T-helper 1 cell (primary cell): Measurements from ENCODE around the gene UBE2Q1.

ENCODE experiments used
- DNase-seq, 5 donors: peaks; one replicate each; pipeline ENCODE4 v3.0.0-alpha.2; 2012 to 2020
- total RNA-seq, 4 donors: gene quantifications; one replicate each; lab custom pipeline; 2026; lab: John Stamatoyannopoulos, UW

The UBE2Q1 gene
- 59.4 to 70.9 (median 63.3) reads per million in 4 donors for total RNA-seq

DNA sequence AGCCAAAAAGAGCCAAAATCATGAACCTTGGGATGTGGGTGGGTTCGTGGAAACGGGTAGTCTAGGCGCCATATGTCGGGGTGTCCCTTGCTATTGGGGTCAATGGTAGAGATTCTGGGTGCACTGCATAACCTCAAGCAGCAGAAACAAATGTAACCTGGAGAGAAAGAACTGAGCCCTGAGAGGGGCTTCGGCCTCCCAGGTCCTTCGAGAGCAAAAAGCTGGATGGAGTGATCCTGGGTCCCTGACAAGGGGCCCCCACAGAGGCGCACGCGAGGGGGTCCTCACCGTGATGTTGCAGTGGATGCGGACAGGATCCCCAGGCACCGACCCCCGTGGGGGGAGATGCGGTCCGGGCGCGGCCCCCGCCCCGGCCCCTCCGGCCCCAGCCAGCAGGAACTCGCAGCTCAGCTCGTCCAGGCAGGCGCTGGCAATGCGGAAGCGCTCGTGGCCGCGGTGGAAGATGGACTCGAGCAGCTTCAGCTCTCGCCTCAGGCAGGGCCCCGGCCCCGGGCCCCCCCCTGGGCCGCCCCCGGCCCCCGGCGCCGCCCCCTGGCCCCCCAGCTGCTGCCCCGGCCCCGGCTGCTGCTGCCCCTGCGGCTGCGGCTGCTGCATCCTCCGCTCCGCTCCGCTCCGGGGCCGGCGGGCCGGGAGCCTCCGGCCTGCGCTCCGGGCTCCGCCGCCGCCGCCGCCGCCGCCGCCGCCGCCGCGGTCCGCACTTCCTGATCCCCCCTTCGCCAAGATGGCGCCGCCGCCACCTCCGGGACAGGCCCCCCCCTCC lies at the start of gene UBE2Q1:
Gene UBE2Q1, minus strand, starts transcription at position 724 of the 781 bp plus-strand sequence. Its CDS starts 109 bp downstream, at position 615.
- DNase-seq = peak in 3 of 5 donors; percentile 22 to 43 (median 34)

DNA sequence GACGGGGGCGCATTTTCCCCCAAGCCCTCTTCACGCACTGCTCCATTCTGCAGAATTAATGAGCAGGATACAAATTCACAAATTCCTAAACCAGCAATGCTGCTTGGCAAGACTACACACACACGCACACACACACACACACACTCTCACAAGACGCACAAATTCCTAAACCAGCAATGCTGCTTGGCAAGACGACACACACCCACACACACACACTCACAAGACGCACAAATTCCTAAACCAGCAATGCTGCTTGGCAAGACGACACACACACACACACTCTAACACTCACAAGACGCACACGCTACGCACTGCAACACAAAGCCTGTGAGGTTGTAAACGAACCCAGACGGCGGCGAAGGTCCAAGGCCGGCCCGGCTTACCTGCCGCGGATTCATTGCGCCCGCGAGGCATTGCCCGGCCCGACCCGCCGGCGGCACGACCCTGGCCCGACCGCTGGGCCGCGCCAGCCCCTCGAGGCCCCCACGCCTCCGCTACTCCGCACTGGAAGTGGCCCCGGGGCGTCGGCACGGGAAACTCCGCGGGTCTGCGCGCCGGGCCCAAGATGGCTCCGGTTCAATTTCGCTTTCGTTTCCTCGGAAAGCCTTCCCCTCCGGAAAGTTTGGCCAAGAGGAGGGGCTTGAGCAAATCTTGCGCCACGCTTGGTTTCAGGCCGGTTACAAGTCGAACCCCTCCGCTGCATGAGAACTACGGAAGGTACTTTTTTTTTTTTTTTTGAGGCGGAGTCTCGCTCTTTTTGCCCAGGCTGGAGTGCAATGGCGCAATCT lies 49.3 kb upstream of the UBE2Q1 start, which contains the start of gene ADAR:
Gene ADAR, minus strand, starts transcription at position 578 of the 788 bp plus-strand sequence. Its CDS starts 180 bp downstream, at position 398.
- DNase-seq = peak; percentile 82 to 96 (median 89)

DNA sequence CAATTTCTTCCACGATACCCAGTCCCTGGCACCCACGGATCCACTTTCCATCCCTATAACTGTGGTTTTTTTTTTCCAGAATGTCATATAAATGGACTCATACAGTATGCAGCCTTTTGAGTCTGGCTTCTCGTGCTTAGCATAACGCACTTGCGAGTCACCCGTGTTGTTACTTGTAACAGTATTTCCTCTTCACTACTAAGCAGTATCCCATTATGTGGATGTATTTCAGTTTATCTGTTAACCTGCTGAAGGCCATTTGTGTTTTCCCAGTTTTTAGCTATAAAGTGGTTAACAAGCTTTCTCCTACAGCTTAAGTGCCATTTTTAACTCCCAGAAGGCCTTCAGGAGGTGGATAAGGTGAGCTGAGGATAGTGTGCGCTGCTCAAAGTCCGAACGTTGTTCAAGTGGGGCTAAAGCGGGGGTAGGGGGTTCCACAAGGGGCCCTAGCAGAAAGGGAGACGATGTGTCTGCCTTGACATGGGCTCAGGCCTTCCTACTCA lies 48.7 kb upstream of the UBE2Q1 start:
- peak in 1 of 5 donors; percentile 30 for DNase-seq

DNA sequence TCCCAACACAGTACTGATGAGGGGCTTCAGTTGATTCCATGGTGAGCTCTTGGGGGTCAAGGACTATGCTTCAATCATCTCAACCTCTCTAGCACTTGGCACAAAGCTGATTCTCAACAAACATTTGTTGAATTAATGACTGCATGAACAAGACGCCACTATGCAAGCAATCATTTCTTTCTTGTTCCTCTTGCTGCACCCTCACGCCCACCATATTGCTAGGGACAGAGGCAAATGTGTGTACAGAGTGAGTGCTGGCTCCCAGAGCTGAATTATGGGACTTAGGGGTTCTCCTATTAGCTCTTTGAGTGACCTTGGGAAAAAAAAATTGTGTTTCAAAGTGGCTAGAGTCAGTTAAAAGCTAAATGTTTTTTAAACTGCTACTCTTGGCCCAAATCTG lies 47.1 kb upstream of the UBE2Q1 start:
- DNase-seq = no peak

DNA sequence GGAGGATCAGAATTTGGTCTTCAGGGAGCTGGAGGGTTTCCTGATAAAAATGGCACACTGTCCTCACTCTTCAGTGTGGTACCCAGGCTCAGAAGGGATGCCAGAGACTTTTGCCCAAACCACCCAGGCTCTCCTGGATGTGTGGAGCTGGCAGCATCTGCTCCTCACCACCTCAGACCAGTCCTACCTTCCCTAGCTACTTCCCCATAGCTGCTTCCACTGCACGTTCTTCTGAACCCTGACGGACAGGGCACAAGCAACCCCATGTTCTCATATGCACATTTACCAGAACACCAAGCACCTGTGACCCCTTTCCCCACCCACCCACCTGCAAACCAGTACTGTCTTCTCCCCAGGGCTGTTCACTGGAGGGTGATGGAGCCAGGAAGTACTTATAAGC lies 44.9 kb upstream of the UBE2Q1 start:
- no peak for DNase-seq

DNA sequence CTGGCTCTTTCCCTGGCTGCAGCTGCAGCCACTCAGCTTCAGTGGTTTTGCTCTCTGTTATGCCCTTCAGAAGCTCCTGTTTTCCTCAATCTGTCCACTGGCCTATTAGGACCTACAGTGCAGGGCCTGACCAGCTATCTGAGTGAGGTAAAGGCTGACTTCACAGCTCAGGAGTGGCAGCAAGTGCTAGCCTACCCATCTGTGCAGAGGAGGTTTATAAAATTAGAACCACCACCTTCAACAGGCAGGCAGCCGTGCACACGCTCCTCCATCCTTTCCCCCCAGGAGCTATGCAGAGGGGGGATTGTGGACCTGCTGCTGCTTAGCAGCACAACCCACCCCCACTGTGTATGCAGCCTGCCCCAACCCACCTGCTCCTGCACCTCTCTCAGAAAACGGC lies 41.2 kb upstream of the UBE2Q1 start:
- no peak for DNase-seq

DNA sequence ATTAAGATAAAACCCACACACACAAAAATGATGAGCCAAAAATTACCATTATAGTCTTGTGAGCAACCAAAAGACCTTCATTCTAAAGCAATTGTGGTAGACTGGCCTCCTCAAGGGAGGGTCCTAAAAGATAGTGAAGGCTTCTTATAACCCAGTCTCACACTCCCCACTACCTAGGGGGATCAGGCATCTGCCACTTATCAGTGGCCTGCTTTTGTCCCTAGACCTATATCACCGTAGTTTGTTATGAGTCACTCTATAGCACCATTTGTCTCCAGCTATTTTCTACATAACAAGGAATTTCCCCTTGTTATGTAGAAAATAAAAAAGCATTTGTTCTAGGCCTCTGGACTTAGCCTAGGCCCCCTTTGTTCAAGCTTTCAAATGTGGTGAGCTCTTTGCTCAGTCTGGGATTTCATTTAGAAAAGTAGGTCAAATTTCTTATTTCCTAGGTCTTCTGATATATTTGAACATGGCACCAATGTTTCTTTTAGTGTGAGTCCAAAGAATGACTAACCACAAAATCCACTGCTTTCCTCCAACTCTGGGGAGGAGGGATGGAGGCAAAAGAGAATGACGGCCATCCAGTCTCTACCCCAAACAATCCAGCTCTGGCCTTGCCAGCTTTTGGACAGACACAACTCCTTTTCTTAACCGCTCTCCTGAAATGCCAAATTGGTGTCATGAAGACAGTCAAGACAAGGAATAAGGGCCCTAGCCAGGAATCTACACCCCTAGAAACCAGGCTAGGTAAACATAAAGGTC lies 40.6 kb upstream of the UBE2Q1 start:
- no peak for DNase-seq

DNA sequence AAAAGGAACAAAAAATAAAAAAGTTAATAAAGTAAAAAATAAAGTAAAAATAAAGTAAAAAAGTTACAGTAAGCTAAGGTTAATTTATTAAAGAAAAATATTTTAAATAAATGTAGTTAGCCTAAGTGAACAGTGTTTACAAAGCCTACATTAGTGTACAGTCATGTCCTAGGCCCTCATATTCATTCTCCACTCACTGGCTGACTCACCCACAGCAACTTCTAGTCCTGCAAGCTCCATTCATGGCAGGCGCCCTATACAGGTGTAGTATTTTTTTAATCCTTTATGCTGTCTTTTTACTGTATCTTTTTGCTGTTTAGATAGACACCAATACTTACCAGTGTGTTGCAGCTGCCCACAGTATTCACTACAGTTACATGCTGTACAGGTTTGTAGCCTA lies 37.2 kb upstream of the UBE2Q1 start:
- no peak for DNase-seq

DNA sequence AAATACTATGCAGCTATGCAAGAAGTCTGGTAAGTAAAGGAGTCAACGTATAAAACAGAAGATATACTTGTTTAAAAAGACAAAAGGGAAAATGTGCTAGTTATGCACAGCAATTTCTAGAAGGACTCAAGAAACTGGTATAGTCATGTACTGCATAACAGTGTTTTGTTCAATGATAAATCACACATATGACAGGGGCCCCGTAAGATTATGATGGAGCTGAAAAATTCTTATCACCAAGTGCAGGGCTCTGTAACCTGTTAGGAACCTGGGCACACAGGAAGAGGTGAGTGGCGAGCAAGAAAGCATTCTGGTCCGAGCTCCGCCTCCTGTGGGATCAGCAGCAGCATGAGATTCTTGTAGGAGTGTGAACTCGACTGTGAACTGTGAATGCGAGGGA lies 36.3 kb upstream of the UBE2Q1 start:
- no peak for DNase-seq

DNA sequence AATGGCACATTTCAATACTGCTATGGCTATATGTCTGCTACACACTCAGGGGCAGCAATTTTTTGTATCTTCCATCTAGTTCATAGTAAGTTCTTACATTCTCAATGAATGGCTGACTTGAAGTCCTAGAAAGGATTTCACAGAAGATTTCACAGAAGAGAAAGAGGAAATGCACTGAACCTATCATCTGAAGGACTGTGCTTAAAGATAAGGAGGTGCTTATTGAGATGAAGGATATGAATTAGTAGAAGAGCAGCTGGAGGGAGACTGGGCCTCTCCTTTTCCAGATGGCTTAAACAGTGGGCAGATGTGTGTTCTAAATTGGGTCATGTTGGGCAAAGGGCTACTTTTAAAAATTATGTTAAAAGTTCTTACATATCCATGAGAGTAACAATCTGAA lies 34.9 kb upstream of the UBE2Q1 start:
- DNase-seq = no peak

DNA sequence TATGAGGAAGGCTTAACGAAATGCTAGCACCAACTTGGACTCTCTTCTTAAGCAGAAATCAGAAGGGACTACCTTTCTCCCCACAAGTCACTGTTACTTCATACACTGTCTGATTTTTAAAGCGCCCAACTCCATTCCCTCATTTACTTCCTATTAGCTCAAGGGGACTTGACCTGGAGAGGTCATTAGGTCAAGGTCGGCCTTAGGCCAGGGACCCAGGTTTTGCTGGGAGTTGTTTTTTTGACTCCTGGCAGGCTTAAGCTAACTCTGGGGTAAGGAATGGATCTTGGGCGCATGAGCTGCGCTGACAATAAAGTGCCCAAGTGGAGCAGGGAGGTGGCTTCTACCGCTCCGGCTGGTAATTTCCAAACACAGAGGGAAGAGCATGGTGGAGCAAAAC lies 32.7 kb upstream of the UBE2Q1 start:
- DNase-seq = no peak

DNA sequence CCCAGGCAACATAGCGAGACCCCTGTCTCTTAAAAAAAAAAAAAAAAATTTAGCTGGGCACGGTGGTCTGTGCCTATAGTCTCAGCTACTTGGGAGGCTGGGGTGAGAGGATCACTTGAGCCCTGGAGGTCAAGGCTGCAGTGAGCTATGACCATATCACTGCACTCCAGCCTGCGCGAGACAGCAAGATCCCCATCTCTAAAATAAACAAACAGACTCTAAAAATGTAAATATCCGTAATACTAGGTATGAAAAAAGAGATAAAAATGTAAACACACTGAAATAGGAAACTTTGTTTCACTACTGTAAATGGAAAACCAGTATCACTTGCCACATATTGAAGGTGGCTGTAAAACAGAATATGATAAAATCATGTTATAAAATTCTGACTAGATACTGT lies 32.3 kb upstream of the UBE2Q1 start:
- no peak for DNase-seq

DNA sequence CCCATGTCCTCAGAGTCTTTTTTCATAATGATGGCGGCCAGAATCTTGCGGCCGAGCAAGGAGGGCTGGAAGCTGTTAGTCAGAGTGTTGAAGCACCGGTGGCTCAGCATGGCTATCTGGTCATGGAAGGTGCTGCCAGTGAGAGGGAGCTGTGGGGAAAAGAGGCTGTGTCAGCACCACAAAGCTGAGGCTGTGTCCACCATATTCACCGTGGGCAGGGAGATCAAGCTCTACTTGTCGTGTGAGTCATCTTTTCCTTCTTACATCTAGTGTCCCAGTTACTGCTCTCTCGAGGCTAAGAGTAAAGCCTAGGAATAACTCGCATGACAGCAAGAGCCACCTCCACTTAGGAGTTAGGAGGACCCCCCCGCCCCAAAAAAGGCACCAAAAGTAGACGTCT lies 31.3 kb upstream of the UBE2Q1 start:
- DNase-seq = no peak

DNA sequence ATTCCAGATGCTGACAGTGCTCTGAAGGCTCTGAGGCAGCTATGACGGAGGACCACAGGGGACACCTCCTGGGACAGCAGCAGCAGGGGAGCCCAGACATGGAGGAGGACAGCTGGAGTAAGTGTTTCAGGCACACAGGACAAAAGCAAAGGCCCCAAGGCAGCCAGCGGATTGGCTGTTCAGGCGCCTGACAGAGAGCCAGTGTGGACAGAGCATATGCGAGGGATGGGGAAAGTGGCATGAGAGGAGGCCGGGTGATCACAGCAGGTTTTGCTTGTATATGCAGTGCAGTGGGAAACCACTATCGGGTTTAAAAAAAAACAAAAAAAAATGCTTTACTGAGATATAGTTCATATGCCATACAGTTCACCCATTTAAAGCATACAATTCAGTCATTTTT lies 28.2 kb upstream of the UBE2Q1 start:
- no peak for DNase-seq

DNA sequence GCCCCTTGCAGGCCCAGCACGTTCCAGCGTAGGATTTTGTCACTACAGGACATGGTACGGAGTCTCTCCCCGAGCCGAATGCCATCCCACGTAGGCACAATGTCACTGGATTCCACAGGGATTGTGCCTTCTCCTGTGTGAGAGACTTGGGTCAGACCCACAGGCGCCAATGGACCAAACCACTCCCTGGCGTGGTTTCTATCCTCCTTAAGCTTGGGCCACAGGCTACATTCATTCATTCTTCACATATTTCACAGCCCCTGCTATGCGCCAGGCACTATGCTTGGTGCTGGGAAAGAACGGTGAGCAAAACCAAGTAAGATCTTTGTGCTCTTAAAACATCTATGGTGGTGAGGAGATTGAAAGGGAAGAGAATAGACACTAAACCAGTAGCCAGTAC lies 27.8 kb upstream of the UBE2Q1 start:
- DNase-seq = no peak

DNA sequence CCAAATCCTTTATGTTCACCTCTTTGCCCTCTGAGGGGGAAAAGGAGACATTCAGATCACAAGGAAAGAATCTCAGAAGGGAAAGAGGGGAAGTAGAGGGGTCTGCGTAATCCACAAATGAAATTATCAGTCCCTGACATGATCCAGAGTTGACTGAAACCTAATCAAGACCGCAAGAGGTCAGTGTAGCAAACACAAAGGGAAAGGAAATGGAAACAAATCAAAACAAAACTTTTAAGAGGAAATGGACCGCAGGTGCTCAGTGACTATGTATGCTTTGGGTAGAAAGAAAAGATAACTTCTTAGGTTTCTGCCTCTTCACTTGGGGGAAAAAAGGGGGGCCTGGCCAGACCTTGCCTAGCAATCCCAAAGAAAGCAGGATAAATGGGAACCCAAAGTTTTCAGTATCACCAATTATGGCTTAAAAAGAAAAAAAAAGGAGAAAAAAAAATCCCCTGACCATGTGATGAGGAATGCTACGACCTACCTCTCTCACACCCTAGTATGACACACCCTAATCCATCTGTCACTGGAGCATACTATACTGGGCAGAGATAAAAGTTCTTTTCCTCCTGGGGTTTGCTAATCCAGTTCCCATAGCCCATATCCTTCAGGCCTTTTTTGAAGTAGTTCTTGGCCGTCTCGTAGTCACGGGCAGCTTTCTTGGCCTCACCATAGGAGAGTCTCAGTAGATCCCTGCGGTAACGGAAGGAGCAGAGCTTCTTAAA lies 26.0 kb upstream of the UBE2Q1 start:
- no peak for DNase-seq

DNA sequence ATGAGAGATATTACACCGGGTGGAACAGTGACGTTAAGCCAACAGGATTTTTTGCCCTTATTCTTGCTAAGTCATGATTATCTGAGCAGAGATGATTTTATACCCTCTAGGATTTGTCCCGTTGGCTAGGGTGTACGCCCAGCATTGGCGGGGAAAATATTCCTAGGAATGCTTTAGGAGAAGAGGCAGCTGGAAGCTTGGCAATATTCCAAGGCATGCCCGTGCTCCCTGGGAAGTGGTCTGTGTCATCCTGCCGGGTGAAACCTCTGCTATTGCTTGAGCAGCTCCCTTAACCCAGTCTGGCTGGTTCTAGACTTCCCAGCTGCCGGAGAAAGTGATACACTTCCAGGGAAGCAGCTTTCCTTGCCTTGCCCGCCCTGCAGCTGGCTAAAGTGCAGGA lies 25.3 kb upstream of the UBE2Q1 start:
- no peak for DNase-seq

DNA sequence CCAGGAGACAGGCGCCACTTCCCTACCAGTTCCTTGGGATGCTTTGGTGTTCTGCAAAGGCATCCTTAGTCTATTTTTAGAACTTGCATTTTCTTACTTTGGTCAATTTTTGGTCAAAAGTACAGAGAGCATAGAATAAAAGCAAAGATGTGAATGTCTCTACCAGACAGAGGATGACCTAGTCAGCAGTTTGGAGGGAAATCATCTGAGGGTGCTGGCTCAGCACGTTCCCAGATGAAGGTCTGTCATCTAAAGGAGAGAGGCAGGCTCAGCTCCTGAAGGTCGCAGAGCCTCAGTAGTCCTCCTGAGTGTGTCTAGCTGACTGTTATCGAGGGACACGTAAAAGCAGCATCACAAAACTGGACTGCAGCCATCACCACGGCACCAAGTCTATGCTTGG lies 24.4 kb upstream of the UBE2Q1 start:
- no peak for DNase-seq

DNA sequence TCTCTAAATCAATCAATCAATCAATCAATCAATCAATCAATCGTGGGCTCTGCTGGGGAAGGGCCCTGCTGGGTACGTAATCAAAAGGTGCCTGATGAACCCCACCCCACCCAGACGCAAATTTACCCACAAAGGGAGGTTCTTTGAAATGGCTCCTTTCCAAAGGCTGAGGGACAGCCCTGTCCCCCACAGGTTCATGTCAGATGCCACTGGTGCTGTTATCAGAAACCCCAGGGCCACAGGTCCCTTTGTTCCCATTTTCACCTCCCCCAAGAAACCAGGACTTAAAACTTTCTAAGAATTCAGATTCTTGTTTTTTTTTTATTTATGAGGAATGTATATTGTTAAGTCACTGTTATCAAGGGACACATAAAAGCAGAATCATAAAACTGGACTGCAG lies 23.3 kb upstream of the UBE2Q1 start:
- DNase-seq = no peak

DNA sequence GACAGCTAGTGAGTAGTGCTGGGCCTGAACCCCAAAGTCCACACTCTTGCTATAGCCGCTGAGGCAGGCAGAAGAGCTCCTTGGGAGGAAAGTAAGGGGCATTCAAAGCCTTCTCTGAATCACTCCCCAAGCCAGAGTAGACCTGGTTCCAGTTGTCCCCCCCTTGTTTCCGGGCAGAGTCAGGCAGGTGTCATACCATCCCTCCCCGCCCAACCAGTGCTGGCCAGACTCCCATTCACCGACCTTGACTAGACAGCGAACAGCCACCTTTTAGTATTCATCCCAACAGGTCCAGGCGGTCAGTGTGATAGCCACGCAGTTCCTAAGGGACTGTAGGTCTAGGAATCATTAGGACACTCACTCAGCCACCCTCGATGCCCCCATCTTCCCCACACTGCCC lies 20.9 kb upstream of the UBE2Q1 start:
- DNase-seq = no peak

DNA sequence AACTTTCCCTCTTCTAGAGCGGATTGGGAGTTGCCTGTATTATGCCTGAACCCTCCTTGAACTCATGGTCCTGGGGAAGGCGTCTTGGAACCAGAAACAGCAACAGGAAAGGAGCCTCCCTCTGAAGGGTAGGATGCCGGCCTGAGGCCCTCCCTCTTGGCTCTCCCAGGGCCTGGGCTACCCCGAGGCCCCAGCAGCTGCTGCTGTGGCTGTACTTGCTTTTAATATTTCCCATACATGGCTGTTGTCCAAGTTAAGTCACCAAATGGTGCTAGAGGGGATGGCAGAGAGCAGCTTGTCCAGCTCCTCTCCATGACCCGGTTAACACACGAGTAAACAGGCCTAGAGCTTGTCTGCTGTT lies 19.6 kb upstream of the UBE2Q1 start:
- DNase-seq = no peak

DNA sequence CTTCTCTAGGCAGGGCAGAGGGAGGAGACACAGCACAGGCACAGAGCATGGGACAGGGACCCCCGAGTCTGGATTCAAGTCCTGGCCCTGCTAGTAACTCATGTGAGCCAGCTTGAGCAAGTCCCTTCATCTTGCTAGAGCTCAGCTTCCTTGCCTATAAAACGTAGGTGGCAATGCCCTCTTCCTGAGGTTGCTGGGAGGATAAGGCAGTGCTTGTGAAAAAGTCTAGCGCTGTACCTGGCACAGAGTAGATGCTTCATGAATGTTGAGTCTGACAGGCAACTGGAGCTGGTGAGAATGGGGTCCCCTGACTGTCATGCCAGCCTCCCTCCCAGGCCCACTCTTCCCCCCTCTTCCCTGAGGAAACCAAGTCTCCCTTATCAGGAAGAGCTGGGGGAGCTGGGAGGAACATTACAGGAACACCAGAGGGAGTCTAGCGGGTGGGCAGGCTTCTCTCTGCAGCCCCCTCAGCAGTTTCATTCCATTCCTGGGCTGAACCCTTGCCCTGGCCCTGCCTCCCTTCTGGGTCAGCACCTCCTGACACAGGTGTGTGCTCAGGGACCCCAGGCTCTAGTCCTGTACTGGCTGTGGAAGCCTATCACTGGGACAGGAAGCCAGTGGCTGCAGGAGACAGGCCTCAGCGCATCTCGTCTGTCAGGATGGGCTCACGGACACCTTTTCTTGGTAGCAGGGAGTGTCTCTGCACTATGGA lies 19.0 kb upstream of the UBE2Q1 start:
- no peak for DNase-seq
